ENCODE measurements around the gene ST6GALNAC1.

- TF ChIP-seq CTCF (CRISPR knock-in tag; IDR thresholded peaks at IDR 0.05) (no peak), ZNF672 (CRISPR knock-in tag; IDR thresholded peaks at IDR 0.05) (no peak), REXO4 (CRISPR knock-in tag; IDR thresholded peaks at IDR 0.05; ENCODE audit: borderline replicate concordance) (no peak), TBP (CRISPR knock-in tag; IDR thresholded peaks at IDR 0.05) (no peak), ZNF468 (CRISPR knock-in tag; IDR thresholded peaks at IDR 0.05) (no peak), POLR2A (IDR thresholded peaks at IDR 0.05; ENCODE audit: insufficient read depth in 1 of 2, low read depth in 2 of 2, low read length in 2 of 2) (no peak), POLR2AphosphoS5 (IDR thresholded peaks at IDR 0.05; ENCODE audit: low read depth, low read length) (no peak), ZNF496 (CRISPR knock-in tag; IDR thresholded peaks at IDR 0.05; ENCODE audit: insufficient replicate concordance) (no peak), MTA1 (CRISPR knock-in tag; IDR thresholded peaks at IDR 0.05; ENCODE audit: borderline replicate concordance) (no peak), PBX3 (CRISPR knock-in tag; IDR thresholded peaks at IDR 0.05; ENCODE audit: borderline replicate concordance) (no peak), ZNF280B (CRISPR knock-in tag; IDR thresholded peaks at IDR 0.05; ENCODE audit: borderline replicate concordance) (no peak)
These were observed 62.0 kb downstream of the ST6GALNAC1 start for GRCh38 chr17:76581515-76581914.

Data from HepG2 (cell line).